ENCODE results near the gene SPTBN1. TPM values are rescaled to one million over a fixed set of nuclear protein-coding genes. Genes with fewer than 3 reads are reported as not detected.

Gene SPTBN1
- total RNA-seq, 4 donors from 2014 or later = 353 to 606 (median 498) TPM

DNA sequence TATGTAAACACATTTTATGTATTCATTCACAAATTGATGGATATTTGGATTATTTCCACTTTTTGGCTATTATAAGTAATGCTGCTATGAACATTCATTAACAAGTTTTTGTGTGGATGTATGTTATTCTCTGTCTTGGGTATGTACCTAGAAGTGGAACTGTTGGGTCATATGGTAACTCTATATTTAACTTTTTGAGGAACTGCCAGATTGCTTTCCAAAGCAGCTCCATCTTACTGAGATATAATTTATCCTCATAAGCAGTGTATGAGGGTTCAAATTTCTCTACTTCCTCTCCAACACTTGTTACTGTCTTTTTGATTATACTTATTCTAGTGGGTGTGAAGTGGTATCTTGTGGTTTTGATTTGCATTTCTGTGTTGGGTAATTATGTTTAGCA lies 260.2 kb downstream of the SPTBN1 start:
- peaks cover 4% of the 10 kb centered on the region for H3K27me3 ChIP-seq
- no peak overlapping the region for H3K27ac ChIP-seq
- H3K4me1 ChIP-seq = no peaks in the 10 kb centered on the region
- no peak overlapping the region for H3K4me3 ChIP-seq
- no peaks in the 10 kb centered on the region for H3K36me3 ChIP-seq
- H3K9me3 ChIP-seq = no peaks in the 10 kb centered on the region
- TF ChIP-seq EP300 (IDR thresholded peaks at IDR 0.05) (no peak), POLR2AphosphoS5 (IDR thresholded peaks at IDR 0.05) (no peak), POLR2A (IDR thresholded peaks at IDR 0.05) (no peak)
- TF ChIP-seq, protein P1, sequence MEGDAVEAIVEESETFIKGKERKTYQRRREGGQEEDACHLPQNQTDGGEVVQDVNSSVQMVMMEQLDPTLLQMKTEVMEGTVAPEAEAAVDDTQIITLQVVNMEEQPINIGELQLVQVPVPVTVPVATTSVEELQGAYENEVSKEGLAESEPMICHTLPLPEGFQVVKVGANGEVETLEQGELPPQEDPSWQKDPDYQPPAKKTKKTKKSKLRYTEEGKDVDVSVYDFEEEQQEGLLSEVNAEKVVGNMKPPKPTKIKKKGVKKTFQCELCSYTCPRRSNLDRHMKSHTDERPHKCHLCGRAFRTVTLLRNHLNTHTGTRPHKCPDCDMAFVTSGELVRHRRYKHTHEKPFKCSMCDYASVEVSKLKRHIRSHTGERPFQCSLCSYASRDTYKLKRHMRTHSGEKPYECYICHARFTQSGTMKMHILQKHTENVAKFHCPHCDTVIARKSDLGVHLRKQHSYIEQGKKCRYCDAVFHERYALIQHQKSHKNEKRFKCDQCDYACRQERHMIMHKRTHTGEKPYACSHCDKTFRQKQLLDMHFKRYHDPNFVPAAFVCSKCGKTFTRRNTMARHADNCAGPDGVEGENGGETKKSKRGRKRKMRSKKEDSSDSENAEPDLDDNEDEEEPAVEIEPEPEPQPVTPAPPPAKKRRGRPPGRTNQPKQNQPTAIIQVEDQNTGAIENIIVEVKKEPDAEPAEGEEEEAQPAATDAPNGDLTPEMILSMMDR (IDR thresholded peaks at IDR 0.05) = no peak
- ATAC-seq = no peak

DNA sequence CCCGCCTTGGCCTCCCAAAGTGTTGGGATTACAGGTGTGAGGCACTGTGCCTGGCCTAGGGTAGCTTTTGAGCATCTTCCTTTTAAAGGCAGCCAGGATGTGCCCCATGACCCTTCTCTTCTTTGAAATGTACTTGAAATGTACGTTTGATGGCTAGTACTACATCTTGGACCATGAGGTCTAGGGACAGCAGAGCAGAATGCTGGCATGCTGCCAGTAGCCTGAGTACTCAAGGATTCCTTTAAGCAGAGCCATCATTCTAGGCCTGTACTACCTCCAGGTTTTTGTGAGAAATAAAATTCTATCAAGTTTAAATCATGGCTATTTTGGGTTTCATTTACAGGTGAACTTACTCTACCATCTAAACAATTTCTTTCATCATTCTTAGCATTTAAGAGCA lies 264.4 kb downstream of the SPTBN1 start:
- no peak for TF ChIP-seq POLR2A (IDR thresholded peaks at IDR 0.05)
- TF ChIP-seq, protein P1 (IDR thresholded peaks at IDR 0.05) = no peak
- no peaks in the 10 kb centered on the region for H3K36me3 ChIP-seq
- no peaks in the 10 kb centered on the region for H3K9me3 ChIP-seq
- 54% methylated on average over 2 of the region's 2 CpGs; no CpG with 5 or more reads in 1 of the 2 donors for WGBS, 2 donors (ENCODE audit: low coverage in 1 of 2)
- peaks cover 14% of the 10 kb centered on the region for H3K27me3 ChIP-seq
- H3K4me3 ChIP-seq = no peak overlapping the region
- peaks cover 0 to 27% (median 6%) of the 10 kb centered on the region in 3 donors for H3K4me1 ChIP-seq
- H3K27ac ChIP-seq = no peak overlapping the region
- ATAC-seq = no peak

Other genes starting within 250 kb of the SPTBN1 start
- under 1 TPM in 1 of 4 donors, not detected in 3; 0.31 TPM for gene TSPYL6, start 200.1 kb upstream of the SPTBN1 start, total RNA-seq

All from gastroesophageal sphincter (tissue), 4 donors.